HL-60 (cell line): ENCODE data around the gene COMP.

Experiments
- CTCF ChIP-seq: IDR thresholded peaks from one replicate; pipeline ENCODE4 v1.5.1; 2011; ENCODE audit warnings: low read length, control low read depth, inconsistent platforms; ENCODE audit not compliant: insufficient read depth
- GABPA ChIP-seq: IDR thresholded peaks from 2 replicates; pipeline ENCODE4 v1.6.1; 2012; ENCODE audit warnings: low read depth
- POLR2AphosphoS5 ChIP-seq: IDR thresholded peaks from 2 replicates; pipeline ENCODE4 v1.6.1; 2012; ENCODE audit warnings: low read depth
- TF ChIP-seq, protein P1 (sequence below): IDR thresholded peaks from 2 replicates; pipeline ENCODE4 v1.6.1; 2012; ENCODE audit warnings: low read depth; ENCODE audit not compliant: insufficient replicate concordance

- no peak for TF ChIP-seq POLR2AphosphoS5
- TF ChIP-seq CTCF: no peak
- TF ChIP-seq, protein P1, sequence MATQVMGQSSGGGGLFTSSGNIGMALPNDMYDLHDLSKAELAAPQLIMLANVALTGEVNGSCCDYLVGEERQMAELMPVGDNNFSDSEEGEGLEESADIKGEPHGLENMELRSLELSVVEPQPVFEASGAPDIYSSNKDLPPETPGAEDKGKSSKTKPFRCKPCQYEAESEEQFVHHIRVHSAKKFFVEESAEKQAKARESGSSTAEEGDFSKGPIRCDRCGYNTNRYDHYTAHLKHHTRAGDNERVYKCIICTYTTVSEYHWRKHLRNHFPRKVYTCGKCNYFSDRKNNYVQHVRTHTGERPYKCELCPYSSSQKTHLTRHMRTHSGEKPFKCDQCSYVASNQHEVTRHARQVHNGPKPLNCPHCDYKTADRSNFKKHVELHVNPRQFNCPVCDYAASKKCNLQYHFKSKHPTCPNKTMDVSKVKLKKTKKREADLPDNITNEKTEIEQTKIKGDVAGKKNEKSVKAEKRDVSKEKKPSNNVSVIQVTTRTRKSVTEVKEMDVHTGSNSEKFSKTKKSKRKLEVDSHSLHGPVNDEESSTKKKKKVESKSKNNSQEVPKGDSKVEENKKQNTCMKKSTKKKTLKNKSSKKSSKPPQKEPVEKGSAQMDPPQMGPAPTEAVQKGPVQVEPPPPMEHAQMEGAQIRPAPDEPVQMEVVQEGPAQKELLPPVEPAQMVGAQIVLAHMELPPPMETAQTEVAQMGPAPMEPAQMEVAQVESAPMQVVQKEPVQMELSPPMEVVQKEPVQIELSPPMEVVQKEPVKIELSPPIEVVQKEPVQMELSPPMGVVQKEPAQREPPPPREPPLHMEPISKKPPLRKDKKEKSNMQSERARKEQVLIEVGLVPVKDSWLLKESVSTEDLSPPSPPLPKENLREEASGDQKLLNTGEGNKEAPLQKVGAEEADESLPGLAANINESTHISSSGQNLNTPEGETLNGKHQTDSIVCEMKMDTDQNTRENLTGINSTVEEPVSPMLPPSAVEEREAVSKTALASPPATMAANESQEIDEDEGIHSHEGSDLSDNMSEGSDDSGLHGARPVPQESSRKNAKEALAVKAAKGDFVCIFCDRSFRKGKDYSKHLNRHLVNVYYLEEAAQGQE: no peak
- TF ChIP-seq GABPA: no peak
Measured at GRCh38 chr19:18833141-18833476, 42.0 kb upstream of the COMP start.
